ENCODE data around the gene CCL2.

The CCL2 gene

GRCh38 chr17:34305606-34306005 lies 50.5 kb downstream of the CCL2 start:
- H3K27me3 ChIP-seq (replicated peaks; ENCODE audit: control insufficient read depth, insufficient read depth, low read length, poor library complexity, severe bottlenecking), result no peaks in the 10 kb centered on the region
- no peaks in the 10 kb centered on the region for H3K9me3 ChIP-seq (ENCODE audit: control insufficient read depth, low read length)
- H3K36me3 ChIP-seq (ENCODE audit: control insufficient read depth, insufficient read depth, low read length), result no peaks in the 10 kb centered on the region
- no peaks in the 10 kb centered on the region for H3K4me1 ChIP-seq (ENCODE audit: control insufficient read depth, insufficient read depth, low read length, poor library complexity, severe bottlenecking)
- no peak for DNase-seq
- H3K4me3 ChIP-seq (ENCODE audit: insufficient read depth, low read depth, low read length, poor library complexity, severe bottlenecking), result no peak overlapping the region
- no peak overlapping the region for H3K27ac ChIP-seq (ENCODE audit: insufficient read depth, low read length, poor library complexity, severe bottlenecking)

GRCh38 chr17:34306466-34306865 lies 51.4 kb downstream of the CCL2 start:
- Histone ChIP-seq H3K4me1 (ENCODE audit: control insufficient read depth, insufficient read depth, low read length, poor library complexity, severe bottlenecking) (no peaks in the 10 kb centered on the region), H3K27ac (ENCODE audit: insufficient read depth, low read length, poor library complexity, severe bottlenecking) (no peak overlapping the region), H3K36me3 (ENCODE audit: control insufficient read depth, insufficient read depth, low read length) (no peaks in the 10 kb centered on the region), H3K4me3 (ENCODE audit: insufficient read depth, low read depth, low read length, poor library complexity, severe bottlenecking) (no peak overlapping the region), H3K27me3 (replicated peaks; ENCODE audit: control insufficient read depth, insufficient read depth, low read length, poor library complexity, severe bottlenecking) (no peaks in the 10 kb centered on the region), H3K9me3 (ENCODE audit: control insufficient read depth, low read length) (no peaks in the 10 kb centered on the region)
- DNase-seq, result no peak

All from effector memory CD4-positive, alpha-beta T cell (primary cell).